HepG2 (cell line): ENCODE measurements around the gene RSPRY1.
"Not testable (repeated sequence)": the region's sequence is repeated elsewhere in the genome, so short reads cannot be mapped to it uniquely, and the experiment has no call there.

ENCODE experiments used
- BHLHE40 ChIP-seq: IDR thresholded peaks from 2 replicates; pipeline ENCODE4 v1.6.1; 2011; ENCODE audit warnings: low read length, improper control_type of control experiment
- EZH2 ChIP-seq: conservative IDR thresholded peaks from 2 replicates; pipeline ENCODE4 v1.6.1; 2012; ENCODE audit warnings: mild to moderate bottlenecking, low read depth, low read length, moderate library complexity
- MLX ChIP-seq: IDR thresholded peaks from 2 replicates; pipeline ENCODE4 v1.6.1; 2016
- MTF1 ChIP-seq: sonication (generic); formaldehyde crosslinking; IDR thresholded peaks from 2 replicates; pipeline ENCODE4 v1.5.0; 2020; ENCODE audit warnings: missing genetic modification reagents
- POLR2A ChIP-seq, 2 experiments: IDR thresholded peaks; 2 replicates each; pipeline ENCODE4 v1.6.1; 2011; ENCODE audit warnings: low read depth in 2 of 2, low read length in 2 of 2, mild to moderate bottlenecking in 1 of 2, moderate library complexity in 1 of 2; ENCODE audit not compliant: insufficient read depth in 1 of 2
- RAD21 ChIP-seq: fragments of 450-650 bp; formaldehyde crosslinking; IDR thresholded peaks from 2 replicates; pipeline ENCODE4 v1.5.0; 2020; ENCODE audit warnings: mild to moderate bottlenecking
- SATB2 ChIP-seq: sonication (generic); formaldehyde crosslinking; IDR thresholded peaks from 2 replicates; pipeline ENCODE4 v1.5.0; 2020; ENCODE audit warnings: missing genetic modification reagents
- ZNF296 ChIP-seq: sonication (generic); formaldehyde crosslinking; conservative IDR thresholded peaks from 2 replicates; pipeline ENCODE4 v1.5.0; 2020; ENCODE audit warnings: mild to moderate bottlenecking, missing genetic modification reagents
- ZNF335 ChIP-seq: sonication (generic); formaldehyde crosslinking; IDR thresholded peaks from 2 replicates; pipeline ENCODE4 v1.4.0; 2020; ENCODE audit warnings: missing genetic modification reagents
- TF ChIP-seq, protein P1 (sequence below): sonication (generic); formaldehyde crosslinking; IDR thresholded peaks from 2 replicates; pipeline ENCODE4 v1.5.0; 2020; ENCODE audit warnings: mild to moderate bottlenecking, missing genetic modification reagents, moderate library complexity
- TF ChIP-seq, protein P2 (sequence below), 2 experiments: IDR thresholded peaks; 2 replicates each; pipeline ENCODE4 v1.6.1; 2011 to 2012; ENCODE audit warnings: low read length in 2 of 2, borderline replicate concordance in 1 of 2, low read depth in 1 of 2, mild to moderate bottlenecking in 1 of 2, moderate library complexity in 1 of 2

GRCh38 chr16:57200926-57201325, 14.8 kb downstream of the RSPRY1 start:
- TF ChIP-seq, protein P1, sequence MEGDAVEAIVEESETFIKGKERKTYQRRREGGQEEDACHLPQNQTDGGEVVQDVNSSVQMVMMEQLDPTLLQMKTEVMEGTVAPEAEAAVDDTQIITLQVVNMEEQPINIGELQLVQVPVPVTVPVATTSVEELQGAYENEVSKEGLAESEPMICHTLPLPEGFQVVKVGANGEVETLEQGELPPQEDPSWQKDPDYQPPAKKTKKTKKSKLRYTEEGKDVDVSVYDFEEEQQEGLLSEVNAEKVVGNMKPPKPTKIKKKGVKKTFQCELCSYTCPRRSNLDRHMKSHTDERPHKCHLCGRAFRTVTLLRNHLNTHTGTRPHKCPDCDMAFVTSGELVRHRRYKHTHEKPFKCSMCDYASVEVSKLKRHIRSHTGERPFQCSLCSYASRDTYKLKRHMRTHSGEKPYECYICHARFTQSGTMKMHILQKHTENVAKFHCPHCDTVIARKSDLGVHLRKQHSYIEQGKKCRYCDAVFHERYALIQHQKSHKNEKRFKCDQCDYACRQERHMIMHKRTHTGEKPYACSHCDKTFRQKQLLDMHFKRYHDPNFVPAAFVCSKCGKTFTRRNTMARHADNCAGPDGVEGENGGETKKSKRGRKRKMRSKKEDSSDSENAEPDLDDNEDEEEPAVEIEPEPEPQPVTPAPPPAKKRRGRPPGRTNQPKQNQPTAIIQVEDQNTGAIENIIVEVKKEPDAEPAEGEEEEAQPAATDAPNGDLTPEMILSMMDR (CRISPR knock-in tag): not testable (repeated sequence)
- TF ChIP-seq, protein P2, sequence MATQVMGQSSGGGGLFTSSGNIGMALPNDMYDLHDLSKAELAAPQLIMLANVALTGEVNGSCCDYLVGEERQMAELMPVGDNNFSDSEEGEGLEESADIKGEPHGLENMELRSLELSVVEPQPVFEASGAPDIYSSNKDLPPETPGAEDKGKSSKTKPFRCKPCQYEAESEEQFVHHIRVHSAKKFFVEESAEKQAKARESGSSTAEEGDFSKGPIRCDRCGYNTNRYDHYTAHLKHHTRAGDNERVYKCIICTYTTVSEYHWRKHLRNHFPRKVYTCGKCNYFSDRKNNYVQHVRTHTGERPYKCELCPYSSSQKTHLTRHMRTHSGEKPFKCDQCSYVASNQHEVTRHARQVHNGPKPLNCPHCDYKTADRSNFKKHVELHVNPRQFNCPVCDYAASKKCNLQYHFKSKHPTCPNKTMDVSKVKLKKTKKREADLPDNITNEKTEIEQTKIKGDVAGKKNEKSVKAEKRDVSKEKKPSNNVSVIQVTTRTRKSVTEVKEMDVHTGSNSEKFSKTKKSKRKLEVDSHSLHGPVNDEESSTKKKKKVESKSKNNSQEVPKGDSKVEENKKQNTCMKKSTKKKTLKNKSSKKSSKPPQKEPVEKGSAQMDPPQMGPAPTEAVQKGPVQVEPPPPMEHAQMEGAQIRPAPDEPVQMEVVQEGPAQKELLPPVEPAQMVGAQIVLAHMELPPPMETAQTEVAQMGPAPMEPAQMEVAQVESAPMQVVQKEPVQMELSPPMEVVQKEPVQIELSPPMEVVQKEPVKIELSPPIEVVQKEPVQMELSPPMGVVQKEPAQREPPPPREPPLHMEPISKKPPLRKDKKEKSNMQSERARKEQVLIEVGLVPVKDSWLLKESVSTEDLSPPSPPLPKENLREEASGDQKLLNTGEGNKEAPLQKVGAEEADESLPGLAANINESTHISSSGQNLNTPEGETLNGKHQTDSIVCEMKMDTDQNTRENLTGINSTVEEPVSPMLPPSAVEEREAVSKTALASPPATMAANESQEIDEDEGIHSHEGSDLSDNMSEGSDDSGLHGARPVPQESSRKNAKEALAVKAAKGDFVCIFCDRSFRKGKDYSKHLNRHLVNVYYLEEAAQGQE (IDR thresholded peaks at IDR 0.05; ENCODE audit: borderline replicate concordance in 1 of 2, low read depth in 1 of 2, low read length in 2 of 2): not testable (repeated sequence)
- not testable (repeated sequence) for TF ChIP-seq BHLHE40; MTF1 (CRISPR knock-in tag); POLR2A (IDR thresholded peaks at IDR 0.05; ENCODE audit: insufficient read depth in 1 of 2, low read depth in 2 of 2, low read length in 2 of 2); ZNF296 (CRISPR knock-in tag); EZH2; SATB2 (CRISPR knock-in tag); MLX (CRISPR knock-in tag); ZNF335 (CRISPR knock-in tag); RAD21
